HG02610 (cell line): Measurements from ENCODE around the gene SEL1L2.

Experiments
- ATAC-seq: cut with Tn5 transposase; IDR thresholded peaks from one replicate; pipeline ENCODE4 v1.9.1; 2021; ENCODE audit warnings: mild to moderate bottlenecking, moderate library complexity; ENCODE audit not compliant: unreplicated experiment

SEL1L2 gene

DNA sequence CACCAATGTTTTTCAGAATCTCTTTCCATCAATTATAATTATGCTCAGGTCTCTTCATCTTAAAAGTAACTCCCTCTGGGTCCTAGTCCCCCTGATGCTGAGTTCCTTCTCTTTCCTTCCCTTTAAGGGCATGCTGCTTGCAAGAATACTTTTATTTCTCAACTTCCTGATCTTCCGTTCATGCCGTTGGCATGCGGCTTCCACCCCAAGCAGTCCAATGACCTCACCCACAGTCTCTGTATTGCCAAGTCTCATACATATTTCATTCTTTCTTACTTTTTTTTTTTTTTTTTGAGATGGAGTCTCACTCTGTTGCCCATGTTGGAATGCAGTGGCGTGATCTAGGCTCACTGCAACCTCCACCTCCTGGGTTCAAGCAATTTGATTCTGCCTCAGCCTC is 122.1 kb downstream of the SEL1L2 start:
- no peak for ATAC-seq

DNA sequence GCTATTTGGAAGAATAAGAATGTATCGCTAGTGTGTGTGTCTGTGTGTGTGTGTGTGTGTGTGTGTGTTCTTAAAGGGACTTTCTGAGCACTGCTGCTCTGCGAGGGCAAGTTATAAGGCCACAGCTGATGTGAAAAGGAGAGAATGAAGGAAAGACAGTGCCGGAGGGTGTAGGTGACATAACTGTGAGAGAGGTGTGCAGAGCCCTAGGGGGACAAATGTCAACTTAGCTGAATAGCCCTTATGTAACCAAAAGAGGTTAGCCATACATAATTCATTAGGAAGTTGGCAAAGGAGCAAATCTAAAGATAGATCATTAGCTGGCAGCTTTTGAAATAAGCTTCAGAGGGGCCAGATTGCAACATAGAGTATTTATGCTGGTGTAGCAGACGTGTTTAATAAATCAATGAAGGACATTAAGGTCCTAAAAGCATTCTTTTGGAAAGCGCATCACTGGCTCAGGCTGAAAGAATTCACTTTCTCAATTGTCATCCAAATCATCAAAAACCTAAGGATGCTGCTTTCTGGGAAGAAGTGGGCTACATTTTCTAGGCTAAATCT is 124.5 kb downstream of the SEL1L2 start:
- no peak for ATAC-seq

DNA sequence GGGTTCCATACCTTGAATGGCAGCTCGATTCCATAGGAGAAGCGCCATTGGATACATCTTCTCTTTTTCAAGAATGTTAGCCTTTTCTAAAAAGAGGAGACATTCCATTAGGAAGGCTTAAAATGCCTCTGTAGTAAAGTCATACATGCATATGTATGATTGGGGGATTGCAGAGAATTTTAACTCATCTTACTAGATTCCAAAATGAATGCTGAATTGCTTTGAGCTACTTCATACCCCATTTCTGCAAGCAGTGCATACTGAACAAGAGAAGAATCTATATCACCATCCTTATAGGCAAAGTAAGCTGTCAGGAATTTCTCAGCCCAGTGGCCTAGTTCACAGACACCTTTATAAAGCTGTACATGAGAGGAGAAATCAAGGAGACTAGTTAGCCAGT is 125.3 kb downstream of the SEL1L2 start:
- ATAC-seq, result no peak

DNA sequence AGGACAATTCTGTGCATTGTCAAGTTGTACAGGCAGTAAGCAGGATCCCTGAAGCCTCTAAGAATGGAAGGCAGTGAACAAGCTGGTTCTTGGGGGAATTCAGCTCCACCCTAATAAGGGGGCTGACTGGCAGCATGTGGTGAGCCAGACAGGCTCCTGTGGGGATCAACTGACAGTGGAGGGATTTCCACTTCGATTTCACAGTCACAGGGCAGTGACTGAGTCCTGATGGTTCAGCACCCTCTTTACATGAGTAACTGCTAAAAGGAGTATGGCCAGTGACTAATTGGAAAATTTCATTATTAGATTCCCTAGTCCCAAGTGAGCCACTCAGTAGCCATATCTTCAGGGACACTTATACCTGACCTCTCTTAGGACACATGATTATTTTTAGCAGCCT is 127.2 kb downstream of the SEL1L2 start:
- ATAC-seq, result no peak

DNA sequence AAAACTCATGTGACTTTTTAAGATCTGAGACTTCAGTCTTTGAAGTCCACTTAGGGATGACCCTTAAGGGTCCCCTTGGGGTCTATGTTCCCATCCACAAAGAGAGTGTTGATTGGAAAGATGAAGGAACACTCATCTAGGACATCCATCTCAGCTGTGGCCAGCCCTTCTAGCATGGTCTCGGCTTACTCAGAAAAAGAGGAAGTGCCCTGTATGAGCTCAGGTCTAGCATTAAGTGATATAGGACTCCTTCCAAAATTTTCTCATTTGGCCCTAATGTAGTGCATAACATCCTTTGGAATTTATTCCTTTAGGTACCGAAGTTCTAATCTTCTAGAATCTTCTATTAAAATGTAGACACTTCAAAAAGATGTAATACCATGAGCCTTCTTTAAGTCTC is 128.2 kb downstream of the SEL1L2 start:
- no peak for ATAC-seq

DNA sequence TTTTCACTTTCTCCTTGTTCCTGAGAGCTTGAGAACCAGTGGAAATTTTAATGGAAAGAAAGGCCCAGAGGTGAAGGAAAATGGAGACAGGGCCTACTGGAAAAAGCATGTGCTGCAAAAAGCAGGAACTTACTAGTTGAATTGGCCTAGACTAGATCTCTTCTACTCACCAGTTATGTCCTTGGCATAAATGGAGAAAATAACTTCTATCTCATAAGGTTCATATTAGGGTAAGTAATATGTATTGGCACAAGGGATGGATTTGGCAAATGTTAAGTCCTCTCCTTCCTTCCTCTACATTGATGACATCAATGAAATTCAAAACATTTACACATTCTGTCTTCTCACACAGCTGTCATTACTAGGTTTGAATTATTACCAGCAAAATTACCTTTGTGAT is 131.5 kb downstream of the SEL1L2 start:
- no peak for ATAC-seq

DNA sequence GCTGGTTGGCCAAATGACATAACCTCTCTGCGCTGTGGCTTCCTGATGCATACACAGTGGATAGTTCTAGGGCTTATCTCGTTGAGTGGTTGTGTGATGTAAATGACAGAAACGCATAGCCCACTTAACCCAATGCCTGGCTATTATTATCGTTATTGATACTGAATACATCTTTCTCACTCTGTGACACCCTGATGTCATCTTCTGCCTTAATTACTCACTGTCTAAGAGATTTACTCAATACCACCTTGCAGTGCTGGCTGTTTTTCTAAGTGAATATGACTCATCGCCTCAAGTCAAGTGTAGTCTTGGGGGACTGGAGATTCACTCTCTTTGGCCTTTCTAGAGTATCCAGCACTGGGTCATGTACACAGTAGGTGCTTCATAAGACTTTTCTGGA is 132.0 kb downstream of the SEL1L2 start:
- no peak for ATAC-seq

DNA sequence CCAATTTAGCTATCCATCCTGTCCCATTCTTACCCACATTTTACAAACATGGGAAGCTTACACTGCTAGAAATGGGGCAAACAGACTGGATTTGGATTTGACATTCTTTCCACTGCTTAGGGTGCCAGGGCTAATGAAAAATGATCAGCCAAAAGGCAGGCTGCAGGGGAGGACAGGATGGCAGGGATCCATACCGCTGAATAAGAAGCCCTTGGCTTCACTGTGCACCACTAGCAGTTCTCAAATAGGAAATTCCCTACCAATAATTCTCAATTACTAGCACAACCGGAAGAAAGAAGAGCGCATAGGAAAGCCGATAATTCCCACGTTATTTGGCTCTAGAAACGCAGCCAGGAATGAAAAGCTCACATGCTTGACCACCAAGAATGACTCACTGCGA is 132.5 kb downstream of the SEL1L2 start:
- no peak for ATAC-seq

DNA sequence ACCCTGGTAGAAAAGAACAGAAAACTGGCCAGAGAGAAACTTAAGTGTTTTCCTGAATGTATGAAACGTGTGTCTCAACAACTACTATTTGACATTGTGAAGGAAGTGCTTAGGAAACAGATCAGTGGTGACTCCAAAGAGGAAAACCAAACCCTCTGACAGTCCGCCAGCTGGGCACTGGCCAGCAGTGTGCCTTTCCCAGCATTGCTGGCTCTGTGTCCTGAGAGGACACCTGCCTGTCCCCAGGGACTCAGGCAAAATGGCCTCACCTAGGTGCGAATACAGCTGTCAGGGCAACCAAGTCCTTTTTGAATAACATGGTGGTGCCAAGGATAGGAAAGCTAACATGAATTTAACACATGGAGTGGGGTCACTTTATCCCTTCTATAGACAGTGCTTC is 133.1 kb downstream of the SEL1L2 start:
- ATAC-seq, result no peak

DNA sequence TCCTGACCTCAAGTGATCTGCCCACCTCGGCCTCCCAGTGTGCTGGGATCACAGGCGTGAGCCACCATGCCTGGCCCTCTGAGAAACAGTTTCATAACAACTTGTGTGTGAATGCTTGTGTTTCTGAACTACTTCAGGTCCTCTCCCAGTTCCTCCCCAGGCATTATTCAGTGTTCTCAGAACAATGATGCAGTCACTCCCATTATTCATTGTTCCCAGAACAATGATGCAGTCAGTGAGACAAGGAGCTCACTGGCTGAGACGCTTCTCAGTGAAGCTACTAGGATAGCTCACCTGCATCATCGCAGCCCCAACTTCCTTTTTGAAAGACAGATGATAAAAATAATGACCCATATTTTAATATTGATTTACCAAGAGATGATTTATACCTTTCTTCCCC is 134.1 kb downstream of the SEL1L2 start:
- no peak for ATAC-seq

DNA sequence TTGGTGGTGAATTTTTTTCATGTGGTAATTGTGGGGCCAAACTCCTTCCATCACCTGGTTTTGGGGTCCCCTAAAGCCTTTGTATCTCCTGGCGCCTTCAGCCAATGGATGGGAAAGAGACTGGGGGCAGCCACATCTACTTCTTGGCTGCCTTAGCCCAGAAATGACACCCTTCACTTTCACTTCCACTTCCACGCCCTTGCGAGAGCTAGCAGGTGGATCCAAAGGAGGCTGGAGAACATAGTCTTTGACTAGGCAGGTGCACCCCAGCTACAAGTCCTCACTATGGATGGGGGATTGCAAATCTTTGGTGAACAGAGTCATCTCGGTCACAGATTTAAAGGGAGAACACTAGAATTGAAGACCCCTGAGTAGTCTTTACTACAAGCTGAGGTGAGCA is 134.8 kb downstream of the SEL1L2 start:
- ATAC-seq, result no peak

DNA sequence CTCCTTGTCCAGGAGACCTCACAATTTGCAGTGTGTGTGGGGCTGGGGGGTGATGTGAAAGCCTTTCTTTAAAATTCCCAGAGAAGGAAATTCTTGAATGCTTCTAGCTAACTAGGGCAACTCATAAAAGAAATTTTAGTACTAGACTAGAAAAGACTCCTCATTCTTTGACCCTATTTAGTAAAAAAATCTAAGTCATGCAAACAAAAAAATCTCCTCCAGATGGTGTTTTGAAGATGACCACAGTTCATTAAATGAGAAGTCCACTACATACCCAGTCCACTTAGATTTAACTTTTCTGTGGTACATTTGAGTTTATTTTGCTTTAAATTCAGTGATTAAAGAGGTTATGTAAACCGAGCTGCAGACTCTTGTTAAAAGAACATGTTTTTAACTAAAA is 138.1 kb downstream of the SEL1L2 start:
- no peak for ATAC-seq

DNA sequence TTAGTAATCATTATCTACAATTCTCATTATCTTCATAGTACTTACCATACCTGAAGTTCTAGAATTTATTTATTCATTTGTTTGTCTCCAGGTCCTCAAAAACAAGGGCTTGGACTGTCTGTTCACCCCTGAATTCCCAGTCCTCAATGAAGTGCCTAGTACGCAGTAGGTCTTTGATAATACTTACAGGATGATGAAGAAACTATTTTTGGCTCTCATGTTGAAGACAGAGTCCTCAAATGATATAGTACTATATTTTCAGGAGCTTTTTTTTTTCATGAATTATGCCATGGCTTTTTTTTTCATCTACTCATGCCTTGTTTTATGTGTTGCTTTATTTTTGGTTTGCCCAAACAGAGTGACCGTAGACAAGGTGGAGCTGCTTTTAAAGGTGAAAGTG is 139.1 kb downstream of the SEL1L2 start:
- no peak for ATAC-seq

DNA sequence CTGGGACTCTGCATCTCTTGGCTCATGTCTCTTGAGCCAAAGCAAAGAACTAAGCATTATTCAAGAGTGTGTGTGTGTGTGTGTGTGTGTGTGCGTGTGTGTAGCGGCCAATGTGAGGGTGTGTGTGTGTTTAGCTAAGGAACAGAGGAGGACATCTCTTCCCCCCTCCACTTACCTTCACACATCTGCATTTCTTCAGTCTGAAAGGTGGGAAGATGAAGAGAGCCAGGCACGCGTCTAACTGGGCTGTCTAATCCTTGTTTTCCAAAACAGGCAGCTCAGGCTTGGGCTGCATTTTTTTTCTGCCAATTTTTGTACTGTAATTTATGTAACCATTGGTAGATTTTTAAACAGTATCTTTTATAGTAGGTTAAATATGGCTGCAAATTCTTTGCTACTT is 146.1 kb downstream of the SEL1L2 start:
- no peak for ATAC-seq

DNA sequence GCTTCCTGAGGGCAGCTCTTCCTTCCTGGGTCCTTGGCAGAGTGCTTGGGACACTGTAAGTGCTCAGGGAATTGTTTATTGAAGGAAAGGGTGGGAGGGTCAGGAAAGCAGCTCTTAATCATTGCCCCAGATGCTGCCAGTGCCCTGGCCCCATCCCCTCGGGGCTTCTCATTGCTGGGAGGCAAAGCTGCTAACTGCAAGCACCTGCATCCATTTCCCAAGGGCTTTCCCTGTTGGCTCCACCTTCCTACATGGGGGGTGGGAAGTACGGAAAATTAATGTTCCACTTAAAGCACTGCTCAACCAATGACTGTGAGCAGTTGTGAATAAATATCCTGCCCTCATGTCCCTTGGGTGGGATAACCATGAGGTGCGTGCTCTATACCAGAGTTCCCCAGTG is 149.2 kb downstream of the SEL1L2 start:
- no peak for ATAC-seq

DNA sequence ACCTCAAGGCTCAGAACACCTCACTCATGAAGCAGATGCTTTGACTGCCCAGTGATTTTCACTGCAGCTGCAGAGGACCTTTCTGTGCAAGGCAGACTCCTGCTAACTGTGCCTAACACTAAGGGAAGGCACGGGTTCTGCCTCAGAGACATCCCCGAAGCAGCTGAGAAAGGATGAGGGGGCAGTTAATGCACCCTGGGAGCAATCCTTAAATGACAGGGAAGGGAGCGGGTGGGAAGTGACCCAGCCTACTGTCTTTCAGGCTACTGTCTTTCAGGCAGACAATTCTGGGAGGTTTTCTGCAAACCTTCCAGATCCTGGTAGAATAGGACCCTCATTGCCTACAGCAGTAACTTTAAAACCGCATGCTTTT is 150.3 kb downstream of the SEL1L2 start:
- ATAC-seq, result no peak

DNA sequence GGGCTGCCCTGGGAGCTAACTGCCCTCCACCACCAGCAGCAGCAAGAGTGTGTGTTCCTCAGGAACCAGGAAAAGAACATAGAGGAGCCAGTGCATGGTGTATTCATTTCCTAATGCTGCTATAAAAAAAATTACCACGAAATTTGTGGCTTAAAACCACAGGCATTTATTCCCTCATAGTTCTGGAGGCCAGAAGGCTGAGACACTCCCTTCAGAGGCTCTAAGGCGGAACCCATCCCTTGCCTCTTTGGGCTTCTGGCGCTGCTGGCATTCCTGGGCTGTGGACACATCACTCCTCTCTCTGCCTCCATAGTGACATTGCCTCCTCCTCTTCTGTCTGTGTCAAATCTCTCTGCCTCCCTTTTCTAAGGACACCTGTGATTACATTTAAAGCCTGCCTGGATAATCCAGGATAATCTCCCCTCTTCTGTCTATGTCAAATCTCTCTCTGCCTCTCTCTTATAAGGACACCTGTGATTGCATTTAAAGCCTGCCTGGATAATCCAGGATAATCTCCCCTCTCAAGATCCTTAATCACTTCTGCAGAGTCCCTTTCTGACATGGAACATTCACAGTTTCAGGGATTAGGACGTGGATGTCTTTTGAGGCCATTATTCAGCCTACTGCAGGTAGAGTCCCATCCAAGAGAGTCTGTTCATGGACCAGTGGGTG is 150.9 kb downstream of the SEL1L2 start:
- no peak for ATAC-seq

DNA sequence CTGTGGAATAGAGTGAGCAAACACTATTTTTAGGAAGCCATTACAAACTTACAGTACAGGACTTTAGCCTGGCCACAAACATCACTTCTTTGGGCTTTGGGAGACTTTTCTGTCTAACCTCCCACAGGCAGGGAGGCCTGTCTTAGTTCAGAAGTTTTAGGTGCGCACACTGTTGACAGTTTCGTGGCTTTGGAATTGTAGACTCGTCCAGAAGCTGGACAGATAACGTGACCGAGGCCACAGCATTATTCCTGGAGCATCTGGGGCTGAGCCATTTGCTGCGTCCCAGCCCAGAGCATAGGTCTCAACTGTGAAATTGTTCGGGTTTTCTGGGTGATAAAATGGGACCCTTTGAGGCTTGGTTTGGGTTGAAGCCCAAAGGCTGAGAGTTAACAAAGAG is 151.8 kb downstream of the SEL1L2 start:
- no peak for ATAC-seq

DNA sequence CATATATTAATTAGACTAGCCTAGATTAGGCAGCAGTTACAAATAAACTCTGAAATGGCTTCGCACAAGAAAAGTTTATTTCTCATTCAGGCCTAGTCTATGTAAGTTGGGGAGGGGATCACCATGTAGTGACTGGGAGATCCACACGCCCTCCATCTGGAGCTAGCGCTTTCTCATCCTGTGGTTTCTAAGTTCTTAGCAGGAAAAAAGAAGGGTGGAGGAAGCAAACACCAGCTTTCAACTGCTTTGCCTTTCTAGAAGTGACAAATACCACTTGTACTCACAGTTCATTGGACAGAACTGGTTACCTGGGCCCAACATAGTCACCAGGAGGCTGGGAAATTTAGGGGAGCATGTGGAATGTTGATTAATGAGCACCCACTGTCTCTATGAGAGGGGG is 158.9 kb downstream of the SEL1L2 start:
- ATAC-seq, result no peak

DNA sequence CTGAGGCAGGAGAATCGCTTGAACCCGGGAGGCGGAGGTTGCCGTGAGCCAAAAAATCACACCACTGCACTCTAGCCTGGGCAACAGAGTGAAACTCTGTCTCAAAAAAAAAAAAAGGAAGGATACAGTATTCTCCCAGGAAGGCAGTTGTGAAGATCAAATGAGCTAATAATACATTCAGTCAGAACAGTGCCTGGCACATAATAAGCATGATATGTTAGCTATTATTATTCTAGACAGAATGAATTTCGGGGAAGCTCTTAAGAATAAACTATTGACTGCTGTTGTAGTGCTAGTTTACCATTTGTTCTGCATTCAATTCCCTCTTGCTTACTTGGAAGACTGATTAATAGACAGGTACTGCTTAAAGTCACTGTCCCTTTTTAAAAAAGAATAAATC is 164.9 kb downstream of the SEL1L2 start:
- no peak for ATAC-seq

DNA sequence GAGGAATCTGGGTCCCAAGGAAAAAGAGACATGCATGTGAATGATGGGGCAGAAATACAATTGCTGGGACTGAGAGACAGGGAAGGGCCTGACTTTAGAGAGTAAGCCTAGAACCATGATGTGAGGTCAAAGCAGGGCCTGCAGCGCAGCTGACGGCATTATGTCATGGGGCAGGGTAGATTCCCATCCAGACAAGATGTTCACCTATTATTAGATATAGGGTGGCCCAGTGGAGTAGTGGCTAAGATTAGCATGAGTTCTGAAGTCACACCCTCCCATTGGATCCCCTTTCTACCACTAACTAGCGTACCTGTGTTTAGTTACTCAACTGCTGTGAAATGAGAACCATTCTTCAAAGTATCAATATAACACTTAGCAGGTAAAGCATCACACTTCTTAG is 166.0 kb downstream of the SEL1L2 start:
- no peak for ATAC-seq

DNA sequence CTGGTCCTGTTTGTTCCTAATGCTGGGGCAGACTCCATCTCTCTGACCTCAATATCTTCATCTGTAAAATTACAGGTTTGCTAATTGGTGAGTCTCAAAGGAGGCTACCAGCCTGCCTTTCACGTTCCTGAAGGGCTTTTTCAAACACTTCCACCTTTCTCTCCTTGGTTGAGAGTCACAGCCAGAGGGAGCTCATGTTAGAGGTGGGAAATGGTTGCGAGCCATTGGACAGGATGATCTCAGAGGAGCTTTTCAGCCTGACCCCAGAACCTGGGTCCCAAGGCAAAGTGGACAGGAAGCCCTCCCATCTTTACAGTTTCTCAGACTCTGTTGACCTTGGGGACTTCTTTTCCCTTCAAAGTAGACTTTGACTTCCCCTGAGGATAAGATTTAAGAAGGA is 168.0 kb downstream of the SEL1L2 start:
- no peak for ATAC-seq

DNA sequence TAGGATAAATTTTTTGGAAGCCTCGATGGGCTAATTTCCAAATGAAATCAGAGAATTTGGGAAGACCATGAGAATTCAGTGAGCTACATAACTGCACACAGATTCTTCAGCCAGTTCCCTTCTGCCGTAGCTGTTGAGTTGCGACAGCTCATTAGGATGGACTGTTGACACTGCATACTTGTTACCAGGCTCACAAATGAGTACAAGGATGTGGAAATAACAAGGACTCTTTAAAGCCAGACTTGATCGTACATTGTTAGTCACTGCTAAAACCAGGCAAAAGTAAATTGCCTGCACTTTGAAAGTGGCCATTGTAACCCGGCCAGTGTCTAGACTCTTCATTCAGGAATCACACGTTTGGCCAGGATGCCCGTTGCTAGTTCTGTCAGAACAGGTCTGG is 168.5 kb downstream of the SEL1L2 start:
- no peak for ATAC-seq
